A549 (cell line): ENCODE measurements around the gene GNPTG. TPM values are rescaled to one million over a fixed set of nuclear protein-coding genes. Genes with fewer than 3 reads are reported as not detected.

ENCODE experiments used
- ATAC-seq, 2 experiments: fragments of 200-7000 bp in 1 of 2; fragments of >200 bp in 1 of 2; cut with Nextera tagmentation in 1 of 2; cut with Tn5 transposase in 1 of 2; 3 replicates each; pipeline versions ENCODE4 v1.8.0 to v1.9.1; 2018 to 2020; ENCODE audit warnings: mild to moderate bottlenecking in 1 of 2, moderate library complexity in 1 of 2
- CTCF ChIA-PET: fragments of 300-600 bp; sonication (Branson Sonifier 250); formaldehyde crosslinking; extraction: SDS; loops from one replicate; lab custom pipeline; 2021; ENCODE audit warnings: antibody characterized with exemption, inconsistent platforms; lab: Yijun Ruan, JAX
- POLR2A ChIA-PET: fragments of 350-600 bp; formaldehyde crosslinking; extraction: SDS; loops from one replicate; lab custom pipeline; 2021; ENCODE audit warnings: antibody characterized with exemption, inconsistent platforms; lab: Yijun Ruan, JAX
- DNase-seq, 2 experiments: peaks; one replicate each; pipeline versions ENCODE4 v3.0.0 to v3.0.0-alpha.2; 2011 to 2016; ENCODE audit warnings: low read depth in 1 of 2, low spot score in 1 of 2
- FAIRE-seq: peaks from 2 replicates; lab custom pipeline; 2011; peaks lifted over from hg19 to GRCh38; lab: Jason Lieb, UNC
- H3K27ac ChIP-seq, 2 experiments: fragments of >200 bp; sonication (Bioruptor Twin); formaldehyde crosslinking; 3 replicates each; pipeline ENCODE4 v1.5.1; 2016 to 2017
- H3K4me1 ChIP-seq: fragments of >200 bp; sonication (Bioruptor Twin); formaldehyde crosslinking; 3 replicates; pipeline ENCODE4 v1.6.1; 2016
- H3K4me2 ChIP-seq: fragments of >200 bp; sonication (Bioruptor Twin); formaldehyde crosslinking; 3 replicates; pipeline ENCODE4 v1.6.1; 2016
- H3K4me3 ChIP-seq: fragments of >200 bp; sonication (Bioruptor Twin); formaldehyde crosslinking; 3 replicates; pipeline ENCODE4 v1.5.1; 2016
- H3K9me3 ChIP-seq: fragments of >200 bp; sonication (Bioruptor Twin); formaldehyde crosslinking; 3 replicates; pipeline ENCODE4 v1.6.1; 2016
- CHD4 ChIP-seq: fragments of 200-600 bp; sonication (generic); IDR thresholded peaks from 2 replicates; pipeline ENCODE4 v1.6.1; 2016; ENCODE audit warnings: antibody characterized with exemption, mild to moderate bottlenecking, borderline replicate concordance
- ESRRA ChIP-seq: fragments of 150-350 bp; IDR thresholded peaks from 2 replicates; pipeline ENCODE4 v1.6.1; 2014; ENCODE audit warnings: mild to moderate bottlenecking, low read length, borderline replicate concordance
- FOSB ChIP-seq: fragments of 250-450 bp; sonication (Bioruptor Pico); IDR thresholded peaks from 2 replicates; pipeline ENCODE4 v1.5.0; 2020; ENCODE audit warnings: mild to moderate bottlenecking, moderate library complexity
- FOSL2 ChIP-seq, 2 experiments: fragments of 450-650 bp in 1 of 2; fragments of >200 bp in 1 of 2; sonication (Bioruptor Twin) in 1 of 2; formaldehyde crosslinking; IDR thresholded peaks; 2 replicates each; pipeline versions ENCODE4 v1.5.0 to v1.6.1; 2016 to 2020; ENCODE audit warnings: mild to moderate bottlenecking in 1 of 2, moderate library complexity in 1 of 2
- HDAC2 ChIP-seq: fragments of 200-600 bp; sonication (generic); IDR thresholded peaks from 2 replicates; pipeline ENCODE4 v1.6.1; 2016
- HMGXB4 ChIP-seq: fragments of 250-450 bp; sonication (Bioruptor Pico); IDR thresholded peaks from 2 replicates; pipeline ENCODE4 v1.5.0; 2021; ENCODE audit warnings: mild to moderate bottlenecking, moderate library complexity, borderline replicate concordance
- HOXB5 ChIP-seq: fragments of 250-450 bp; sonication (Bioruptor Pico); IDR thresholded peaks from 2 replicates; pipeline ENCODE4 v1.5.0; 2020; ENCODE audit warnings: mild to moderate bottlenecking, moderate library complexity
- JUN ChIP-seq, 2 experiments: fragments of >200 bp; sonication (Bioruptor Twin); formaldehyde crosslinking; IDR thresholded peaks; 2 replicates in 1 of 2; 3 replicates in 1 of 2; pipeline ENCODE4 v1.6.1; 2016 to 2017
- KDM1A ChIP-seq: fragments of 200-600 bp; sonication (generic); IDR thresholded peaks from 2 replicates; pipeline ENCODE4 v1.6.1; 2016; ENCODE audit warnings: low read depth, mild to moderate bottlenecking
- MAX ChIP-seq: IDR thresholded peaks from 2 replicates; pipeline ENCODE4 v1.6.1; 2012
- PHF8 ChIP-seq: fragments of 200-600 bp; sonication (generic); IDR thresholded peaks from 2 replicates; pipeline ENCODE4 v1.6.1; 2016; ENCODE audit warnings: low read depth, mild to moderate bottlenecking, antibody characterized with exemption, moderate library complexity, borderline replicate concordance
- POLR2A ChIP-seq: IDR thresholded peaks from 2 replicates; pipeline ENCODE4 v1.6.1; 2012; ENCODE audit warnings: mild to moderate bottlenecking, low read length
- RNF2 ChIP-seq: fragments of 200-600 bp; sonication (generic); IDR thresholded peaks from 2 replicates; pipeline ENCODE4 v1.6.1; 2016; ENCODE audit warnings: low read depth, mild to moderate bottlenecking, antibody characterized with exemption, moderate library complexity, borderline replicate concordance
- SMC3 ChIP-seq: fragments of >200 bp; sonication (Bioruptor Twin); formaldehyde crosslinking; IDR thresholded peaks from 3 replicates; pipeline ENCODE4 v1.6.1; 2018; ENCODE audit warnings: inconsistent platforms
- SREBF2 ChIP-seq: fragments of 450-650 bp; IDR thresholded peaks from 2 replicates; pipeline ENCODE4 v1.6.1; 2014; ENCODE audit warnings: mild to moderate bottlenecking, moderate library complexity
- TP53 ChIP-seq: fragments of 250-450 bp; sonication (Bioruptor Pico); IDR thresholded peaks from 2 replicates; pipeline ENCODE4 v1.5.0; 2021; ENCODE audit warnings: mild to moderate bottlenecking, moderate library complexity
- WGBS: methylation state at CpG from one replicate; pipeline ENCODE4 v1.1.6; 2017; ENCODE audit errors: missing lambda C conversion rate; 5-methylcytosine and 5-hydroxymethylcytosine counted together
- polyA plus RNA-seq, 4 experiments: library from polyadenylated mRNA; depleted of rRNA in 3 of 4; stranded (reverse); fragments of >200 nt; fragmentation: RNase III in 1 of 4; extraction: RNeasy Plus Mini Kit Qiagen cat#74134 plus additional on column Dnase treatment in 1 of 4; gene quantifications; 2 replicates in 3 of 4; 3 replicates in 1 of 4; pipeline ENCODE4 v1.2.3, GENCODE V29; 2011 to 2017
- TF ChIP-seq, protein P1 (sequence below): fragments of >200 bp; sonication (Bioruptor Twin); formaldehyde crosslinking; IDR thresholded peaks from 3 replicates; pipeline ENCODE4 v1.6.1; 2016
- TF ChIP-seq, protein P2 (sequence below): IDR thresholded peaks from 2 replicates; pipeline ENCODE4 v1.6.1; 2012; ENCODE audit warnings: low read depth, borderline replicate concordance
- TF ChIP-seq, protein P3 (sequence below): fragments of 200-600 bp; sonication (generic); IDR thresholded peaks from 2 replicates; pipeline ENCODE4 v1.6.1; 2016; ENCODE audit warnings: antibody characterized with exemption, mild to moderate bottlenecking, moderate library complexity

GNPTG gene
- polyA plus RNA-seq, 2 of the 4 experiments (the other 2 are of a cell fraction), result 23.4 to 24.2 TPM

DNA sequence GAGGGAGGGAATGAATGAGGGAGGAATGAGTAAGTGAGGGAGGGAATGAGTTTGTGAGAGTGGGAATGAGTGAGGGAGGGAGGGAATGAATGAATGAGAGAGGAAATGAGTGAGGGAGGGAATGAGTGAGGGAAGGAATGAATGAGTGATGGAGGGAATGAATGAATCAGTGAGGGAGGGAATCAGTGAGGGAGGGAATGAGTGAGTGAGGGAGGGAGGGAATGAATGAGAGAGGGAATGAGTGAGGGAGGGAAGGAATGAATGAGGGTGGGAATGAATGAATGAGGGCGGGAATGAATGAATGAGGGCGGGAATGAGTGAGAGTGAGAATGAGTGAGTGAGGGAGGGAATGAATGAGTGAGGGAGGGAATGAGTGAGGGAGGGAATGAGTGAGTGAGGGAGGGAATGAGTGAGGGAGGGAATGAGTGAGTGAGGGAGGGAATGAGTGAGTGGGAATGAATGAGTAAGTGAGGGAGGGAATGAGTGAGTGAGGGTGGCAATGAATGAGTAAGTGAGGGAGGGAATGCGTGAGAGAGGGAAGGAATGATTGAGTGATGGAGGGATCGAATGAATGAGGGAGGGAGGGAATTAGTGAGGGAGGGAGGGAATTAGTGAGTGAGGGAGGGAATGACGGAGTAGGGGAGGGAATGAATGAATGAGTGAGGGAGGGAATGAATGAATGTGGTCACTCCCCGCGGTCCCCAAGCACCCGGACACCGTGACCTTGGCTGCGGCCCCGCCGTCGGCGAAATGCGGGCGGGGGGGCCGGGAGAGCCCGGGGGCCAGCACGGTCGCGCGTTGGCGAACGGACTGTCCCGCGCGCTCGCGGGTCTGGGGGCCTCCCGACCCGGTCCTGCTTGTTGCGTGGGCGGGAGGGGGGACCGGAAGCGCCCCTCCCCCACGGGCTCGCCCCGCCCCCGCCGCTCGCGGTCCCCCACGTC, 43.4 kb upstream of the GNPTG start:
- Histone ChIP-seq H3K4me2 (peak overlapping the region; percentile 72), H3K9me3 (no peaks in the 10 kb centered on the region), H3K4me1 (peaks cover 23% of the 10 kb centered on the region), H3K27ac (peak overlapping the region; percentile 97 to 98), H3K4me3 (peak overlapping the region; percentile 80)
- CTCF ChIA-PET, result interaction anchor here (1.8 kb wide), 1 partner anchor 55 kb away, joined by 4 read pairs; no protein-coding TSS in a partner anchor
- POLR2A ChIA-PET, result interaction anchor here (1.0 to 1.8 kb wide), 5 partner anchors 11 to 112 kb away, joined by 3 to 9 read pairs (median 7); partner anchors contain the start of gene UQCC4
- ATAC-seq (peak; percentile 4 to 53; a peak in 5 of 6 replicates), DNase-seq (peak; percentile 53 to 90), FAIRE-seq (no peak)
- 8% methylated on average over 18 of the region's 43 CpGs for WGBS
- TF ChIP-seq KDM1A, result peak; percentile 87; the same call in 1 of the 2 replicates
- peak in 1 of 2 experiments; percentile 14; a peak in 1 of 5 replicates for TF ChIP-seq JUN (IDR thresholded peaks at IDR 0.05)
- TF ChIP-seq ESRRA, result peak; percentile 82
- no peak for TF ChIP-seq HOXB5 (CRISPR knock-in tag)
- TF ChIP-seq POLR2A, result peak; percentile 46
- TF ChIP-seq RNF2, result no peak
- TF ChIP-seq SMC3, result 0 out of 3 replicates have a peak, but pooled peaks have one; percentile 8
- TF ChIP-seq, protein P1, sequence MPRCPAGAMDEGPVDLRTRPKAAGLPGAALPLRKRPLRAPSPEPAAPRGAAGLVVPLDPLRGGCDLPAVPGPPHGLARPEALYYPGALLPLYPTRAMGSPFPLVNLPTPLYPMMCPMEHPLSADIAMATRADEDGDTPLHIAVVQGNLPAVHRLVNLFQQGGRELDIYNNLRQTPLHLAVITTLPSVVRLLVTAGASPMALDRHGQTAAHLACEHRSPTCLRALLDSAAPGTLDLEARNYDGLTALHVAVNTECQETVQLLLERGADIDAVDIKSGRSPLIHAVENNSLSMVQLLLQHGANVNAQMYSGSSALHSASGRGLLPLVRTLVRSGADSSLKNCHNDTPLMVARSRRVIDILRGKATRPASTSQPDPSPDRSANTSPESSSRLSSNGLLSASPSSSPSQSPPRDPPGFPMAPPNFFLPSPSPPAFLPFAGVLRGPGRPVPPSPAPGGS, result peak; percentile 50; the same call in 1 of the 3 replicates
- peak; percentile 30; the same call in 1 of the 2 replicates for TF ChIP-seq HDAC2

- TF ChIP-seq PHF8 (peak; percentile 81), JUN (IDR thresholded peaks at IDR 0.05) (peak; percentile 53 to 75; a peak in 4 of 5 replicates), FOSB (CRISPR knock-in tag) (no peak), POLR2A (peak; percentile 39), FOSL2 (IDR thresholded peaks at IDR 0.05) (0 out of 2 replicates have a peak, but pooled peaks have one; percentile 4), FOSL2 (CRISPR knock-in tag; IDR thresholded peaks at IDR 0.05) (peak; percentile 18; the same call in 1 of the 2 replicates), SREBF2 (peak; percentile 38), HMGXB4 (peak; percentile 52; the same call in 1 of the 2 replicates), TP53 (CRISPR knock-in tag) (no peak), MAX (peak; percentile 79), CHD4 (no peak)
- TF ChIP-seq, protein P2, sequence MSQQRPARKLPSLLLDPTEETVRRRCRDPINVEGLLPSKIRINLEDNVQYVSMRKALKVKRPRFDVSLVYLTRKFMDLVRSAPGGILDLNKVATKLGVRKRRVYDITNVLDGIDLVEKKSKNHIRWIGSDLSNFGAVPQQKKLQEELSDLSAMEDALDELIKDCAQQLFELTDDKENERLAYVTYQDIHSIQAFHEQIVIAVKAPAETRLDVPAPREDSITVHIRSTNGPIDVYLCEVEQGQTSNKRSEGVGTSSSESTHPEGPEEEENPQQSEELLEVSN, result no peak
- TF ChIP-seq, protein P3, sequence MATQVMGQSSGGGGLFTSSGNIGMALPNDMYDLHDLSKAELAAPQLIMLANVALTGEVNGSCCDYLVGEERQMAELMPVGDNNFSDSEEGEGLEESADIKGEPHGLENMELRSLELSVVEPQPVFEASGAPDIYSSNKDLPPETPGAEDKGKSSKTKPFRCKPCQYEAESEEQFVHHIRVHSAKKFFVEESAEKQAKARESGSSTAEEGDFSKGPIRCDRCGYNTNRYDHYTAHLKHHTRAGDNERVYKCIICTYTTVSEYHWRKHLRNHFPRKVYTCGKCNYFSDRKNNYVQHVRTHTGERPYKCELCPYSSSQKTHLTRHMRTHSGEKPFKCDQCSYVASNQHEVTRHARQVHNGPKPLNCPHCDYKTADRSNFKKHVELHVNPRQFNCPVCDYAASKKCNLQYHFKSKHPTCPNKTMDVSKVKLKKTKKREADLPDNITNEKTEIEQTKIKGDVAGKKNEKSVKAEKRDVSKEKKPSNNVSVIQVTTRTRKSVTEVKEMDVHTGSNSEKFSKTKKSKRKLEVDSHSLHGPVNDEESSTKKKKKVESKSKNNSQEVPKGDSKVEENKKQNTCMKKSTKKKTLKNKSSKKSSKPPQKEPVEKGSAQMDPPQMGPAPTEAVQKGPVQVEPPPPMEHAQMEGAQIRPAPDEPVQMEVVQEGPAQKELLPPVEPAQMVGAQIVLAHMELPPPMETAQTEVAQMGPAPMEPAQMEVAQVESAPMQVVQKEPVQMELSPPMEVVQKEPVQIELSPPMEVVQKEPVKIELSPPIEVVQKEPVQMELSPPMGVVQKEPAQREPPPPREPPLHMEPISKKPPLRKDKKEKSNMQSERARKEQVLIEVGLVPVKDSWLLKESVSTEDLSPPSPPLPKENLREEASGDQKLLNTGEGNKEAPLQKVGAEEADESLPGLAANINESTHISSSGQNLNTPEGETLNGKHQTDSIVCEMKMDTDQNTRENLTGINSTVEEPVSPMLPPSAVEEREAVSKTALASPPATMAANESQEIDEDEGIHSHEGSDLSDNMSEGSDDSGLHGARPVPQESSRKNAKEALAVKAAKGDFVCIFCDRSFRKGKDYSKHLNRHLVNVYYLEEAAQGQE, result peak; percentile 48; the same call in 1 of the 2 replicates
- TF ChIP-seq, protein P1, result 0 out of 3 replicates have a peak, but pooled peaks have one; percentile 16
- ChIA-PET POLR2A (interaction anchor here (0.6 to 1.8 kb wide), 8 partner anchors 9 to 996 kb away, joined by 3 to 11 read pairs (median 6); partner anchors contain the start of gene UQCC4), CTCF (interaction anchor here (1.8 kb wide), 1 partner anchor 54 kb away, joined by 4 read pairs; no protein-coding TSS in a partner anchor)
- peak within 1 kb of the TSS; percentile 97 to 98 for H3K27ac ChIP-seq
- H3K9me3 ChIP-seq, result no peaks in the 10 kb centered on the region
- ATAC-seq, result peak; percentile 80 to 93
- H3K4me3 ChIP-seq, result peak within 1 kb of the TSS; percentile 80
- peak; percentile 67 for FAIRE-seq
- peak within 1 kb of the TSS; percentile 100 for H3K4me2 ChIP-seq
- peaks cover 19% of the 10 kb centered on the region for H3K4me1 ChIP-seq
- WGBS, result under 1% methylated on average over 15 of the region's 117 CpGs
- DNase-seq, result peak; percentile 88 to 99
These were observed 42.5 kb upstream of the GNPTG start, which contains the start of gene UBE2I for GRCh38 chr16:1308977-1309885. UBE2I (plus strand) TSS chr16:1309636; CDS start chr16:1314031, 4,395 bp downstream.
